ENCODE results near the gene MND1. TPM values are rescaled to one million over a fixed set of nuclear protein-coding genes. Genes with fewer than 3 reads are reported as not detected.

MND1 gene
- total and polyA plus RNA-seq, 2 donors from 2014 or later: 0.98 to 1.5 TPM

- TF ChIP-seq CTCF (IDR thresholded peaks at IDR 0.05; ENCODE audit: borderline replicate concordance, extremely low read depth, insufficient read depth): no peak
- no peaks in the 10 kb centered on the region for H3K9me3 ChIP-seq (ENCODE audit: control insufficient read depth in 2 of 3, insufficient read depth in 1 of 3, low read length in 3 of 3)
- intact Hi-C loops (cut with DNase I): no loop called here
- peaks cover 0 to 2% (median 0%) of the 10 kb centered on the region in 3 donors for H3K36me3 ChIP-seq (ENCODE audit: control insufficient read depth in 2 of 3, insufficient read depth in 3 of 3, low read length in 3 of 3)
- peaks cover 0 to 2% (median 0%) of the 10 kb centered on the region in 3 donors for H3K4me1 ChIP-seq (ENCODE audit: control insufficient read depth in 2 of 3, insufficient read depth in 2 of 3, low read depth in 1 of 3, low read length in 3 of 3)
- no peak for DNase-seq
- FAIRE-seq: no peak
- H3K4me3 ChIP-seq (ENCODE audit: low read length in 3 of 3): no peak overlapping the region
- H3K27me3 ChIP-seq (ENCODE audit: control insufficient read depth, insufficient read depth, low read length): no peaks in the 10 kb centered on the region
- no peak overlapping the region for H3K9ac ChIP-seq (ENCODE audit: low read length in 3 of 3)
- no peak overlapping the region for H3K27ac ChIP-seq (ENCODE audit: low read depth in 2 of 2, low read length in 2 of 2)
Observed at GRCh38 chr4:153341575-153342090, 2.9 kb upstream of the MND1 start.

GRCh38 chr4:153342751-153343552 is 1.5 kb upstream of the MND1 start:
- Histone ChIP-seq H3K9ac (ENCODE audit: low read length in 3 of 3) (no peak overlapping the region), H3K9me3 (ENCODE audit: control insufficient read depth in 2 of 3, insufficient read depth in 1 of 3, low read length in 3 of 3) (no peaks in the 10 kb centered on the region), H3K4me1 (ENCODE audit: control insufficient read depth in 2 of 3, insufficient read depth in 2 of 3, low read depth in 1 of 3, low read length in 3 of 3) (peaks cover 0 to 2% (median 0%) of the 10 kb centered on the region in 3 donors), H3K27me3 (ENCODE audit: control insufficient read depth, insufficient read depth, low read length) (no peaks in the 10 kb centered on the region), H3K36me3 (ENCODE audit: control insufficient read depth in 2 of 3, insufficient read depth in 3 of 3, low read length in 3 of 3) (peaks cover 0 to 2% (median 0%) of the 10 kb centered on the region in 3 donors), H3K4me3 (ENCODE audit: low read length in 3 of 3) (no peak overlapping the region), H3K27ac (ENCODE audit: low read depth in 2 of 2, low read length in 2 of 2) (no peak overlapping the region)
- FAIRE-seq: no peak
- intact Hi-C loops (cut with DNase I): no loop called here
- TF ChIP-seq CTCF (IDR thresholded peaks at IDR 0.05; ENCODE audit: borderline replicate concordance, extremely low read depth, insufficient read depth): no peak
- DNase-seq: no peak

GRCh38 chr4:153345012-153345981 is 809 bp downstream of the MND1 start:
- peak overlapping the region; percentile 79 to 85 (median 85) for H3K4me3 ChIP-seq (ENCODE audit: low read length in 3 of 3)
- TF ChIP-seq CTCF (IDR thresholded peaks at IDR 0.05; ENCODE audit: borderline replicate concordance, extremely low read depth, insufficient read depth): no peak
- intact Hi-C loops (cut with DNase I): no loop called here
- H3K36me3 ChIP-seq (ENCODE audit: control insufficient read depth in 2 of 3, insufficient read depth in 3 of 3, low read length in 3 of 3): peaks cover 0 to 1% (median 0%) of the 10 kb centered on the region in 3 donors
- H3K27ac ChIP-seq (ENCODE audit: low read depth in 2 of 2, low read length in 2 of 2): no peak overlapping the region
- H3K27me3 ChIP-seq (ENCODE audit: control insufficient read depth, insufficient read depth, low read length): no peaks in the 10 kb centered on the region
- DNase-seq (peak in 3 of 5 donors; percentile 64 to 84 (median 83)), FAIRE-seq (no peak)
- no peaks in the 10 kb centered on the region for H3K9me3 ChIP-seq (ENCODE audit: control insufficient read depth in 2 of 3, insufficient read depth in 1 of 3, low read length in 3 of 3)
- peak overlapping the region; percentile 59 to 85 (median 61) for H3K9ac ChIP-seq (ENCODE audit: low read length in 3 of 3)
- H3K4me1 ChIP-seq (ENCODE audit: control insufficient read depth in 2 of 3, insufficient read depth in 2 of 3, low read depth in 1 of 3, low read length in 3 of 3): peaks cover 0 to 2% (median 0%) of the 10 kb centered on the region in 3 donors
